DMS79 treated with DMSO at 0.1 percent for 48 hours (cell line): ENCODE results near the gene XPR1.
"Not testable (repeated sequence)": the region's sequence is repeated elsewhere in the genome, so short reads cannot be mapped to it uniquely, and the experiment has no call there.

Source experiments
- DNase-seq: peaks from one replicate; lab custom pipeline; 2025; lab: John Stamatoyannopoulos, UW

The XPR1 gene

DNA sequence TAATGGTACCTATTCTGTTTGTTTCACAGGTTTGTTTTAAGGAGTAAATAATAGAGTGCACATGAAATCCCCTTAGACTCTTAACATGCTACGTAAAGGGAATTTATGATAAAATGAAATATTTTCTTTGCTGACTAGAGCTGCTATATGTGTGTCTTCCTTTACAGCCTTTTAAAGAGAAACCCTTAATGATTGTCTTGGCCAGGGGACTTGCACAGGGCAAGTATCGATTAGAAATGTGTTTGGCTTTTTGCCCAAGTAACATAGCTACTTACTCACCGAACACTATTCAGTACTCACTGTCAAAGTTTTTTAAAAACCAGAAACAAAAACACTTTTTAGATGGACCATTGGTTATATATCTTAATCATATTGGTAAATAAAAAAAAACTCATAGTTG, 209.6 kb downstream of the XPR1 start:
- no peak for DNase-seq

GRCh38 chr1:180842052-180842451, 210.2 kb downstream of the XPR1 start:
- DNase-seq: peak; percentile 50

- peak; percentile 58 for DNase-seq
Measured at GRCh38 chr1:180842491-180843275, 210.9 kb downstream of the XPR1 start.

GRCh38 chr1:180845352-180845751, 213.5 kb downstream of the XPR1 start:
- DNase-seq: no peak

- no peak for DNase-seq
Measured at GRCh38 chr1:180848191-180848590, 216.4 kb downstream of the XPR1 start.

GRCh38 chr1:180849031-180849775, 217.4 kb downstream of the XPR1 start:
- DNase-seq: peak; percentile 39

DNA sequence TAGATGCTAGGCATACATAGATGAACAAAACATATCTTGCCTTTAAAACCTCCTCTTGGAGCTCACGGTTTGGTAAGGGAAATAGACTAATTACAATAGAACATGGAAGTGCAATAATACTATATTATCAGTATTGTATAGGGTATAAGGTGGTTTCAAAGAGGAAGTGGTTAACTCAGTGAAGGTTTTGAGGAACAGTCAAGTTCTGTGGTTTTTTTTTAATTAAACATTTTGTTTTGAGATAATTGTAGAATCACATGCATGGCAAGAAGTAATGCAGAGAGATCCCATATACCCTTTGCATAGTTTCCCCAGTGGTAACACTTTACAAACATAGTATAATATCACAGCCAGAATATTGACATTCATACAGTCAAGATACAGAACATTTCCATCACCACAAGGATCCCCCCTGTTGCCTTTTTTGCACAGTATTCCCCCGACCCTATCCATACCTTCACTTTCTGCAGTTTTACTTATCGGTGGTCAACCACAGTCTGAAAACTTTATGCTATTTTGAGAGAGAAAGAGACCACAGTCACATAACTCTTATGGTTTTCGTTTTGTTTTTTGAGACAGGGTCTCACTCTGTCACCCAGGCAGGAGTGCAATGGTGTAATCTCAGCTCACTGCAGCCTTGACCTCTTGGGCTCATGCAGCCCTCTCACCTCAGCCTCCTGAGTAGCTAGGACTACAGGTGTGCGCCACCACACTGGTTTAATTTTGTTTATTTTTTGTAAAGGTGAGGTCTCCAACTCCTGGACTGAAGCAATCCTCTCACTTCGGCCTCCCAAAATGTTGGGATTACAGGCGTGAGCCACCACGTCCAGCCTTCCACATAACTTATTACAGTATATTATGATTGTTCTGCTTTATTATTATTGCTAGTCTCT, 220.4 kb downstream of the XPR1 start:
- DNase-seq: no peak

GRCh38 chr1:180854001-180854400, 222.2 kb downstream of the XPR1 start:
- DNase-seq: no peak

GRCh38 chr1:180854456-180854855, 222.6 kb downstream of the XPR1 start:
- no peak for DNase-seq

GRCh38 chr1:180857947-180858725, 226.3 kb downstream of the XPR1 start:
- DNase-seq: not testable (repeated sequence)

GRCh38 chr1:180859306-180859705, 227.5 kb downstream of the XPR1 start:
- DNase-seq: no peak

GRCh38 chr1:180860535-180860934, 228.7 kb downstream of the XPR1 start:
- DNase-seq: no peak

GRCh38 chr1:180862305-180862704, 230.5 kb downstream of the XPR1 start:
- no peak for DNase-seq

DNA sequence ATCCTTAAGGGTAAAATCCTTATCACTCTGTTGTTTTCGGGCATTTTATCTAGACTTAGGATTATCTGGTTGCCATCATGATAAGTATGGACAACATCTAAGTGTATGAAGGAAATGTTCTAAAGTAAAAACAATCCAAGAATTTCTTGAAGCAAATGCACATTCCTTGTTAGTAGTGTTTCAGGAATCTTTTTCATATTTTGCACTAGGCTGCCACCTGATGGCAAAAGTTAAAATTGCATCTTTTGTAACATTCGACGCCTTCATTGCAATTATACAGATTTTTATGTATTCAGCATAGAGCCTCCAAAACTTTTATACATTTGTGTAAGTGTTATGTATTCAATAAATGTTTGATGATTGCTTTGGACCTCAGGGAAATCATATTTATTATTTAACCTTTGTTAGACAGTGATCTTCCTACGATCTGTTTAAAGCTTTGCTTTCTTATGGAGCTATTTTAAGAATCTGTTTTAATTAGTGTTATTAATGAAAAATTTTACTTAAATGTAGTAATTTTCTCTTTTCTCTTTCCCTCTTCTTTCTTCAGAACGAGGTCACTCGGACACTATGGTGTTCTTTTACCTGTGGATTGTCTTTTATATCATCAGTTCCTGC, 231.4 kb downstream of the XPR1 start:
- peak; percentile 58 for DNase-seq

- peak; percentile 43 for DNase-seq
Measured at GRCh38 chr1:180881806-180882509, 250.1 kb downstream of the XPR1 start.

GRCh38 chr1:180884588-180885300, 252.9 kb downstream of the XPR1 start:
- DNase-seq: no peak

DNA sequence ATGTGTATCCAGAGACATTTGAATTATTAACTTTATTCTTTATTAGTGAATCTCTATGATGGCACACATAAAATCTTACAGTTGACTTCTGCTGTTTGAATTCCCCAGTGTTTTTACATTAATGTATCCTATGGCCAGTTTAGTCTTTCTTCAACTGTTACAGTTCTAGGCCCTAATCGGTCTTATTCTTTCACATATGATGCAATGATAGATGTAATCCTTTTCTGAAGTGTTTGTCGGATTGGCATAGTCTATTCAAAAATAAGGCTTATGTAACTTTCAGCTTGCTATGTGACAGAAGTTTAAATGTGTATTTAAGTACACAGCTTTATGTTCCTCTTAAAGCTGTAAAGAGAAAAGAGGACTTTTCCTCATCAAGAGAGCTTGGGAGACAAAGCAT, 254.5 kb downstream of the XPR1 start:
- DNase-seq: no peak

DNA sequence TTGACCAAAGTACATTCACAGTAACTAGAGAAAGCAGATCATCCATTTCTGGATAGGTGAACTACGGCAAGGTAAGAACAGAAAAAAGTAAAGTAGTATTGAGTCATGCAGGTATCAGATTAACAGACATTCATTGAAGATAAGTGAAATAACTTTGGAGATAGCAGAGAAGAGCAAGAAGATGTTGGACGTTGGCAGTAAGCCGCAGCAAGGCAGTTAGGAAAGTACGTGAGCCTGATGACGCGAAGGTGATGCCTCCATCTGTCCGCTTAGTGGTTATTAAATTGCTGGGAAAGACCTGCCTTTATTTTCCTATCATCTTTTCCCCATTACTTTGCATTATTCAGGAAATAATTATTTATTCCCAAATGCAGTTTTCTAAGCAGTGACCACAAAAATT, 256.0 kb downstream of the XPR1 start:
- DNase-seq: no peak

DNA sequence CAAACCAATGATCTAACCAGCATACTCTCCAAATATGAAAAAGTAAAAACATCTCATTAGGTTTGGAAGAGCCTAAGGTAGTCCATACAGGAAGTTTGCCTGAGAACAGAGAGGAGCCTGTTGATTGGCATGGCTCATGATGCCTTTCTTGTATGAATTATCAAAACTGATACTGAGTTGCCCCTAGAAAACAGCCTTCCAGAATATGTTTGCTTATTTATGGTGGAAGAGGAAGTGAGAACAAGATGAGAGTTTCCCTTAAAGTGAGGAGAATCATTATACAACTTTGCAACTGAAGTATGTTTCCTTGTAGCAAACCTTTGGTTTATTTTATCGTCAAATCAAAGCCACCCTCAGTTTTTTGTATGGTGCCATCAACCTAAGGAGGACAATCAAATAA, 257.0 kb downstream of the XPR1 start:
- no peak for DNase-seq

DNA sequence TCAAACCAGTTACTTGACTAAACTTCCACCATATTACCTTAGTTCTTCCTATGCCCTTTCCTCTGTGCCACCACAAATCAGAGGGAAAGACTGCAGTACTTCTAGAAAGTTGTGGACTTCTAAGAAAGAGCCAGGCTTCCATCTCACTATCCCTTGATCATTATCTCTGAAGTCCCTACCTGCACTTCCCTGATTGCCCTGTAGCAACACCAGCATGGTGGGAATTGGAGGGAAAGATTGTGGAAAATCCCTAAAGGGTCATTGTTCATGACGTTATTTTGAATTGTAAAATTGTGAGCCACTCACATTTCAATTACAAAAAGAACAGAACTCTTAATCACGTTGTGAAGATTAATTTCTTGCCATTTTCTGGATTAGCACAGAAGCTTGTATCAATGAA, 257.5 kb downstream of the XPR1 start:
- DNase-seq: no peak
